Keratinocyte (primary cell): ENCODE results near the gene TAGLN3. TPM values are rescaled to one million over a fixed set of nuclear protein-coding genes. Genes with fewer than 3 reads are reported as not detected.

Experiments
- DNase-seq: peaks from one replicate; pipeline ENCODE4 v3.0.0-alpha.2; 2011; ENCODE audit warnings: low read depth, missing footprints, low spot score
- FAIRE-seq: peaks from 2 replicates; lab custom pipeline; 2011; peaks lifted over from hg19 to GRCh38; lab: Jason Lieb, UNC
- H2AFZ ChIP-seq: 2 replicates; pipeline ENCODE4 v1.6.0; 2012; ENCODE audit warnings: low read length, control low read depth, inconsistent platforms; ENCODE audit not compliant: control insufficient read depth
- H3K27ac ChIP-seq: 2 replicates; pipeline ENCODE4 v1.5.1; 2011; ENCODE audit warnings: low read length; ENCODE audit not compliant: control insufficient read depth, insufficient read depth
- H3K27me3 ChIP-seq: 3 replicates; pipeline ENCODE4 v1.6.0; 2011; ENCODE audit warnings: low read length; ENCODE audit not compliant: control insufficient read depth, insufficient read depth; ENCODE audit errors: extremely low read depth
- H3K36me3 ChIP-seq, 2 experiments: 2 replicates in 1 of 2; 3 replicates in 1 of 2; pipeline ENCODE4 v1.5.1; 2011; ENCODE audit warnings: low read length in 2 of 2, mild to moderate bottlenecking in 1 of 2; ENCODE audit not compliant: control insufficient read depth in 2 of 2, insufficient read depth in 2 of 2; ENCODE audit errors: extremely low read depth in 1 of 2
- H3K4me1 ChIP-seq: 3 replicates; pipeline ENCODE4 v1.5.1; 2011; ENCODE audit warnings: low read length; ENCODE audit not compliant: control insufficient read depth, insufficient read depth; ENCODE audit errors: extremely low read depth
- H3K4me2 ChIP-seq: 3 replicates; pipeline ENCODE4 v1.6.0; 2011; ENCODE audit warnings: low read depth, low read length; ENCODE audit not compliant: control insufficient read depth, insufficient read depth; ENCODE audit errors: extremely low read depth
- H3K4me3 ChIP-seq, 3 experiments: fragments of 200-600 bp in 1 of 3; sonication (generic) in 1 of 3; 2 replicates in 2 of 3; 3 replicates in 1 of 3; pipeline ENCODE4 v1.5.1; 2011 to 2016; ENCODE audit warnings: low read length in 3 of 3, mild to moderate bottlenecking in 3 of 3, control low read depth in 2 of 3, inconsistent platforms in 1 of 3, low read depth in 1 of 3, mixed read lengths in 1 of 3, mixed run types in 1 of 3, moderate library complexity in 1 of 3; ENCODE audit not compliant: control insufficient read depth in 2 of 3, insufficient read depth in 2 of 3; ENCODE audit errors: extremely low read depth in 1 of 3
- H3K79me2 ChIP-seq: 2 replicates; pipeline ENCODE4 v1.6.0; 2012; ENCODE audit warnings: low read length; ENCODE audit not compliant: control insufficient read depth, insufficient read depth
- H3K9ac ChIP-seq: 3 replicates; pipeline ENCODE4 v1.6.0; 2011; ENCODE audit warnings: low read length; ENCODE audit not compliant: control insufficient read depth, insufficient read depth; ENCODE audit errors: extremely low read depth
- H3K9me1 ChIP-seq: 3 replicates; pipeline ENCODE4 v1.6.0; 2011; ENCODE audit warnings: low read length; ENCODE audit not compliant: control insufficient read depth, insufficient read depth; ENCODE audit errors: extremely low read depth
- H3K9me3 ChIP-seq: 2 replicates; pipeline ENCODE4 v1.5.1; 2012; ENCODE audit warnings: low read depth, low read length; ENCODE audit not compliant: control insufficient read depth
- H4K20me1 ChIP-seq: 3 replicates; pipeline ENCODE4 v1.6.0; 2011; ENCODE audit warnings: low read length; ENCODE audit not compliant: control insufficient read depth, insufficient read depth; ENCODE audit errors: extremely low read depth
- EZH2 ChIP-seq: IDR thresholded peaks from one replicate; pipeline ENCODE4 v1.6.1; 2012; ENCODE audit warnings: inconsistent platforms, mild to moderate bottlenecking, low read length, moderate library complexity
- dilution Hi-C: fragments of 300-500 bp; cut with MboI; formaldehyde crosslinking; loops from one replicate; pipeline ENCODE4 v1.7.0; 2020; ENCODE audit warnings: low sequenced_read_pairs; ENCODE audit not compliant: extremely low pct_ligation_motif_present
- polyA plus RNA-seq, 5 experiments: library from polyadenylated mRNA; depleted of rRNA in 3 of 5; stranded (reverse) in 3 of 5; stranded (forward) in 1 of 5; unstranded in 1 of 5; fragments of >200 nt; gene quantifications; 1 replicate in 1 of 5; 2 replicates in 3 of 5; 3 replicates in 1 of 5; pipeline versions ENCODE4 v1.2.1 to v1.2.3, GENCODE V29; 2011 to 2012; ENCODE audit warnings: missing spikeins in 2 of 5, low read depth in 1 of 5, low replicate concordance in 1 of 5
- TF ChIP-seq, protein P1 (sequence below), 3 experiments: IDR thresholded peaks in 1 of 3; conservative IDR thresholded peaks in 1 of 3; optimal IDR thresholded peaks in 1 of 3; 2 replicates in 2 of 3; 3 replicates in 1 of 3; pipeline versions ENCODE3 to v1.5.1; 2011; ENCODE audit warnings: low read length in 3 of 3, mild to moderate bottlenecking in 3 of 3, moderate library complexity in 2 of 3, control low read depth in 1 of 3, inconsistent platforms in 1 of 3; ENCODE audit not compliant: insufficient read depth in 2 of 3; ENCODE audit errors: extremely low read depth in 1 of 3

The TAGLN3 gene
- polyA plus RNA-seq, 1 donor (not counting 4 experiments of a cell fraction or from before 2014, with no cell fraction given): 8.9 TPM

DNA sequence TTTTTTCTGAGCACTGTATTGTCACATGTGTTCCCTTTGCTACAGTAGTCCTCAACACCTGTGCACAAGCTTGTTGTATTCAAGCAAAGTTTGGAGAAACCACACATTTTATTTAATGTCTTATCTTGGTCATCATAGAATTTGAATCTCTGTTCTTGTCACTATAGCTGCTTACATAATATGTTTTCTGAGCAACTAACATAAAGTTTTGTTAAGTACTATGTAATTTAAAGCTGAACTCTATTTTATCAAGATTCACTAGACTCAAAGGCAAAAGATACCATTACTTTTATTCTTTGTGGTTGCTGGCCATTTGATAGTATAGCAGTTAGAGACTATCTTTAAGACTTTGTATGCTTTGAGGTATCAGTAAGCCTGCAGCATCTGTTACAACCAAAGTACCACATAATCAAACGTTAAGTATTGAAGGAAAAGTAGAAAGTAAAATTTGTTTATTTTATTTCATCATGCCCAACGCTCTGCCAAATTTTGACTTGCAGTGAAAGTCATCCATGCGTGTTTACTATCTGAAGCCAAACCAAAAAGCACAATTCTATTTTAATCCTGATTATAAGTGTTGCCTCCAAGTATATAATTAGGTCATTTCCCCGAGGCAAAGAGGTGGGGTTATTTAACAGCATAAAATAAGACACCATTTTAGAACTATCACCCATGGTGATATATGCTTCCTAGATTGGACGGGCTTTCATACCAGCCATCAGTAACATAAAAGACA lies 30.2 kb upstream of the TAGLN3 start:
- Histone ChIP-seq H2AFZ (no peak overlapping the region), H3K4me3 (no peak overlapping the region), H3K9ac (no peak overlapping the region), H3K36me3 (peaks cover 17 to 58% of the 10 kb centered on the region in 2 experiments), H3K9me1 (no peaks in the 10 kb centered on the region), H3K4me2 (no peak overlapping the region), H3K27me3 (no peaks in the 10 kb centered on the region), H3K27ac (no peak overlapping the region), H4K20me1 (no peaks in the 10 kb centered on the region), H3K4me1 (peaks cover 4% of the 10 kb centered on the region), H3K79me2 (no peaks in the 10 kb centered on the region), H3K9me3 (no peaks in the 10 kb centered on the region)
- FAIRE-seq: no peak
- no peak for DNase-seq
- TF ChIP-seq EZH2: no peak
- TF ChIP-seq, protein P1, sequence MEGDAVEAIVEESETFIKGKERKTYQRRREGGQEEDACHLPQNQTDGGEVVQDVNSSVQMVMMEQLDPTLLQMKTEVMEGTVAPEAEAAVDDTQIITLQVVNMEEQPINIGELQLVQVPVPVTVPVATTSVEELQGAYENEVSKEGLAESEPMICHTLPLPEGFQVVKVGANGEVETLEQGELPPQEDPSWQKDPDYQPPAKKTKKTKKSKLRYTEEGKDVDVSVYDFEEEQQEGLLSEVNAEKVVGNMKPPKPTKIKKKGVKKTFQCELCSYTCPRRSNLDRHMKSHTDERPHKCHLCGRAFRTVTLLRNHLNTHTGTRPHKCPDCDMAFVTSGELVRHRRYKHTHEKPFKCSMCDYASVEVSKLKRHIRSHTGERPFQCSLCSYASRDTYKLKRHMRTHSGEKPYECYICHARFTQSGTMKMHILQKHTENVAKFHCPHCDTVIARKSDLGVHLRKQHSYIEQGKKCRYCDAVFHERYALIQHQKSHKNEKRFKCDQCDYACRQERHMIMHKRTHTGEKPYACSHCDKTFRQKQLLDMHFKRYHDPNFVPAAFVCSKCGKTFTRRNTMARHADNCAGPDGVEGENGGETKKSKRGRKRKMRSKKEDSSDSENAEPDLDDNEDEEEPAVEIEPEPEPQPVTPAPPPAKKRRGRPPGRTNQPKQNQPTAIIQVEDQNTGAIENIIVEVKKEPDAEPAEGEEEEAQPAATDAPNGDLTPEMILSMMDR (optimal IDR thresholded peaks at IDR 0.05 in 1 of 3, IDR thresholded peaks at IDR 0.05 in 1 of 3, conservative IDR thresholded peaks at IDR 0.05 in 1 of 3; ENCODE audit: extremely low read depth in 1 of 3, insufficient read depth in 2 of 3, low read length in 3 of 3): no peak
- dilution Hi-C loops: no loop called here

DNA sequence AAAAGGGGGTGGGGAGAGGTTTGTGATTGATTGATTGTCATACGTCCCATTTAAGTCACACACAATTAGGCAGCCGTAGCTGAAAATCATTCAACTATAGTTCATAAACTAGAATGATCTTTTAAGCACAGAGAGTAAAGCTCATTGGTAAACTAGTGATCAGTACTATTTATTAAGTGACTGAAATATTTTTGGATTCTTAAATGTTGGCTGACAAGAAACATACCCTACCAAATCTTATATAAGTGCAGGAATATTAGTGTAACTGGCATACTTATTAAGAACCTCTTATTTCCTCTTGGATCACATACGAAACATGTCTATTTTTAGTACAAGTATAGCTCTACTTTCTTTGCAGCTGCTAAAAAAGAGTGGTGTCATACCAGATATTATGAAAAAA lies 28.3 kb upstream of the TAGLN3 start:
- H3K9ac ChIP-seq: no peak overlapping the region
- H4K20me1 ChIP-seq: no peaks in the 10 kb centered on the region
- no peak for DNase-seq
- FAIRE-seq: no peak
- H3K27me3 ChIP-seq: no peaks in the 10 kb centered on the region
- H3K9me1 ChIP-seq: no peaks in the 10 kb centered on the region
- H3K79me2 ChIP-seq: no peaks in the 10 kb centered on the region
- H3K4me1 ChIP-seq: peaks cover 4% of the 10 kb centered on the region
- H3K9me3 ChIP-seq: no peaks in the 10 kb centered on the region
- no peak overlapping the region for H3K4me3 ChIP-seq
- no peak overlapping the region for H3K4me2 ChIP-seq
- TF ChIP-seq, protein P1 (optimal IDR thresholded peaks at IDR 0.05 in 1 of 3, IDR thresholded peaks at IDR 0.05 in 1 of 3, conservative IDR thresholded peaks at IDR 0.05 in 1 of 3; ENCODE audit: extremely low read depth in 1 of 3, insufficient read depth in 2 of 3, low read length in 3 of 3): no peak
- no peak for TF ChIP-seq EZH2
- H2AFZ ChIP-seq: no peak overlapping the region
- H3K36me3 ChIP-seq: peaks cover 17 to 48% of the 10 kb centered on the region in 2 experiments
- dilution Hi-C loops: no loop called here
- H3K27ac ChIP-seq: no peak overlapping the region
